Spleen (tissue), 11 donors: ENCODE results near the gene ATG16L1. TPM values are rescaled to one million over a fixed set of nuclear protein-coding genes. Genes with fewer than 3 reads are reported as not detected.
"Not testable (repeated sequence)": the region's sequence is repeated elsewhere in the genome, so short reads cannot be mapped to it uniquely, and the experiment has no call there.

Source experiments
- DNase-seq: peaks from one replicate; pipeline ENCODE4 v3.0.0-alpha.2; 2020
- H3K27ac ChIP-seq, 8 donors: fragments of 200-600 bp; sonication (generic) in 7 of 8; 1 replicate in 4 of 8; 2 replicates in 4 of 8; pipeline versions ENCODE4 v1.5.0 to v1.8.0; 2016 to 2021; ENCODE audit warnings: inconsistent platforms in 4 of 8, mild to moderate bottlenecking in 4 of 8, moderate library complexity in 1 of 8
- H3K27me3 ChIP-seq, 7 donors: fragments of 200-600 bp; sonication (generic) in 6 of 7; replicated peaks in 1 of 7; 1 replicate in 4 of 7; 2 replicates in 3 of 7; pipeline versions ENCODE4 v1.5.0 to v1.8.0; 2016 to 2021; ENCODE audit warnings: inconsistent platforms in 3 of 7, mild to moderate bottlenecking in 1 of 7
- H3K36me3 ChIP-seq, 6 donors: fragments of 200-600 bp; sonication (generic) in 5 of 6; 1 replicate in 4 of 6; 2 replicates in 2 of 6; pipeline versions ENCODE4 v1.5.0 to v1.8.0; 2016 to 2021; ENCODE audit warnings: inconsistent platforms in 2 of 6
- H3K4me1 ChIP-seq, 6 donors: fragments of 200-600 bp; sonication (generic) in 5 of 6; 1 replicate in 3 of 6; 2 replicates in 3 of 6; pipeline versions ENCODE4 v1.5.0 to v1.8.0; 2016 to 2021; ENCODE audit warnings: inconsistent platforms in 3 of 6
- H3K4me3 ChIP-seq, 8 donors: fragments of 200-600 bp; sonication (generic) in 7 of 8; 1 replicate in 4 of 8; 2 replicates in 4 of 8; pipeline versions ENCODE4 v1.5.0 to v1.8.0; 2016 to 2021; ENCODE audit warnings: inconsistent platforms in 4 of 8, mild to moderate bottlenecking in 4 of 8, moderate library complexity in 2 of 8
- H3K9me3 ChIP-seq, 8 donors: fragments of 200-600 bp; sonication (generic) in 7 of 8; 1 replicate in 4 of 8; 2 replicates in 4 of 8; pipeline versions ENCODE4 v1.5.0 to v1.8.0; 2016 to 2021; ENCODE audit warnings: inconsistent platforms in 4 of 8
- POLR2A ChIP-seq, 3 donors: fragments of 450-650 bp; IDR thresholded peaks; one replicate each; pipeline ENCODE4 v1.5.1; 2017; ENCODE audit warnings: antibody characterized with exemption in 3 of 3, mild to moderate bottlenecking in 1 of 3
- POLR2AphosphoS5 ChIP-seq, 3 donors: sonication (generic); formaldehyde crosslinking; IDR thresholded peaks; one replicate each; pipeline ENCODE4 v1.5.1; 2017; ENCODE audit warnings: antibody characterized with exemption in 3 of 3
- WGBS, 5 donors: extraction: QIAGEN DNeasy Blood & Tissue Kit in 3 of 5; methylation state at CpG; one replicate each; pipeline versions ENCODE4 v1.1.5 to v1.1.7; 2013 to 2018; 5-methylcytosine and 5-hydroxymethylcytosine counted together
- intact Hi-C: fragments of 100-400 bp; cut with DNase I; formaldehyde crosslinking; loops from one replicate; pipeline ENCODE4 v1.15.0; 2023; ENCODE audit warnings: low total_unique reads
- polyA plus RNA-seq, 3 donors: library from polyadenylated mRNA; stranded (reverse); fragments of 200-250 nt; gene quantifications; one replicate each; pipeline ENCODE4 v1.2.1, GENCODE V29; 2013
- total RNA-seq, 7 donors: library from RNA; depleted of rRNA in 3 of 7; stranded (reverse); fragments of >200 nt in 3 of 7; fragmentation: NEBNext Ultra II Directional in 4 of 7; extraction: Animal tissue kit (Norgen Biotek cat#: 25700) in 4 of 7; gene quantifications; one replicate each; pipeline versions ENCODE4 v1.1.0 to v1.2.1, GENCODE V29; 2016 to 2021
- TF ChIP-seq, protein P1 (sequence below), 11 experiments: fragments of 200-600 bp in 7 of 11; fragments of 450-650 bp in 4 of 11; sonication (generic) in 4 of 11; IDR thresholded peaks in 8 of 11; conservative IDR thresholded peaks in 3 of 11; 1 replicate in 7 of 11; 2 replicates in 4 of 11; pipeline versions ENCODE4 v1.4.0 to v1.8.0; 2016 to 2021; ENCODE audit warnings: antibody characterized with exemption in 11 of 11, inconsistent platforms in 4 of 11, mild to moderate bottlenecking in 1 of 11
- donor health status: healthy with polysubstance abuse.
- donor health status: DM: no; HTN: no; CAD: no; lungs with moderate emphysema.
- donor health status: DM: no; HTN: no; CAD: no.
- donor health status: Bipolar disorder and iron deficiency.
- donor health status: healthy.
- donor health status: DM: no; HTN: no; CAD: no.
- donor health status: DM: yes; HTN: yes; CAD: no.

ATG16L1 gene
- total and polyA plus RNA-seq, 10 donors, result 12.0 to 45.8 (median 32.3) TPM

DNA sequence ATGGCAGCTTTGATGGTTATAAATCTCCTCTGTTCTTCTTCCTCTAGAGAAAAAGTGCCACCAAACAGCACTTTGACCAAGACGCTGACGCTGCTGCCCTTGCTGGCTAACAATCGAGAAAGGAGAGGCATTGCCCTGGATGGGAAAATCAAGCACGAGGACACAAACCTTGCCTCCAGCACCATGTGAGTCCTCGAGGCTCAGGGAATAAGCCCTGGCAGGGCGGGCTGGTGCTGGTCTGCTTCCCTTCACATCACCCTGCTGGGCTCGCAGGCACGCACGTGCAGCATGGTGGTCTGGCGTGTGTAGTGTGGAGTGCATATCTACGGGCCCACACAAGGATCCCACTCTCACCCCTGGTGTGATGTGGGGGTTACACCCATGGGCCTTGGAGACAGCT is 83.4 kb downstream of the ATG16L1 start:
- WGBS, 5 donors, result 88 to 96% (median 93%) methylated on average over 5 to 11 of the region's 11 CpGs
- Histone ChIP-seq H3K4me3 (no peak overlapping the region), H3K27ac (no peak overlapping the region), H3K36me3 (no peaks in the 10 kb centered on the region), H3K9me3 (no peaks in the 10 kb centered on the region), H3K4me1 (peaks cover 17 to 83% (median 53%) of the 10 kb centered on the region in 6 donors), H3K27me3 (no peaks in the 10 kb centered on the region)
- intact Hi-C loops, result no loop called here
- TF ChIP-seq POLR2A (IDR thresholded peaks at IDR 0.05) (no peak), POLR2AphosphoS5 (IDR thresholded peaks at IDR 0.05) (no peak)
- TF ChIP-seq, protein P1, sequence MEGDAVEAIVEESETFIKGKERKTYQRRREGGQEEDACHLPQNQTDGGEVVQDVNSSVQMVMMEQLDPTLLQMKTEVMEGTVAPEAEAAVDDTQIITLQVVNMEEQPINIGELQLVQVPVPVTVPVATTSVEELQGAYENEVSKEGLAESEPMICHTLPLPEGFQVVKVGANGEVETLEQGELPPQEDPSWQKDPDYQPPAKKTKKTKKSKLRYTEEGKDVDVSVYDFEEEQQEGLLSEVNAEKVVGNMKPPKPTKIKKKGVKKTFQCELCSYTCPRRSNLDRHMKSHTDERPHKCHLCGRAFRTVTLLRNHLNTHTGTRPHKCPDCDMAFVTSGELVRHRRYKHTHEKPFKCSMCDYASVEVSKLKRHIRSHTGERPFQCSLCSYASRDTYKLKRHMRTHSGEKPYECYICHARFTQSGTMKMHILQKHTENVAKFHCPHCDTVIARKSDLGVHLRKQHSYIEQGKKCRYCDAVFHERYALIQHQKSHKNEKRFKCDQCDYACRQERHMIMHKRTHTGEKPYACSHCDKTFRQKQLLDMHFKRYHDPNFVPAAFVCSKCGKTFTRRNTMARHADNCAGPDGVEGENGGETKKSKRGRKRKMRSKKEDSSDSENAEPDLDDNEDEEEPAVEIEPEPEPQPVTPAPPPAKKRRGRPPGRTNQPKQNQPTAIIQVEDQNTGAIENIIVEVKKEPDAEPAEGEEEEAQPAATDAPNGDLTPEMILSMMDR (IDR thresholded peaks at IDR 0.05 in 8 of 11, conservative IDR thresholded peaks at IDR 0.05 in 3 of 11), result no peak
- DNase-seq, result peak; percentile 68

GRCh38 chr2:233336091-233336490 is 84.6 kb downstream of the ATG16L1 start:
- intact Hi-C loops, H3K9me3 ChIP-seq, H3K36me3 ChIP-seq, H3K27ac ChIP-seq, H3K4me3 ChIP-seq, H3K27me3 ChIP-seq: not testable (repeated sequence)
- H3K4me1 ChIP-seq, result peaks cover 17 to 82% (median 42%) of the 10 kb centered on the region in 6 donors
- DNase-seq, result peak; percentile 40
- 89 to 98% (median 96%) methylated on average over 13 of the region's 13 CpGs for WGBS, 5 donors

- TF ChIP-seq, protein P1 (IDR thresholded peaks at IDR 0.05 in 8 of 11, conservative IDR thresholded peaks at IDR 0.05 in 3 of 11), result no peak
- TF ChIP-seq POLR2AphosphoS5 (IDR thresholded peaks at IDR 0.05) (no peak), POLR2A (IDR thresholded peaks at IDR 0.05) (no peak)
- DNase-seq, result no peak
- Histone ChIP-seq H3K27ac (no peak overlapping the region), H3K27me3 (no peaks in the 10 kb centered on the region), H3K9me3 (no peaks in the 10 kb centered on the region), H3K36me3 (no peaks in the 10 kb centered on the region), H3K4me3 (no peak overlapping the region), H3K4me1 (peaks cover 17 to 78% (median 38%) of the 10 kb centered on the region in 6 donors)
- intact Hi-C loops, result no loop called here
- 94 to 100% (median 96%) methylated on average over 4 to 5 of the region's 5 CpGs for WGBS, 5 donors
These were observed 85.1 kb downstream of the ATG16L1 start for GRCh38 chr2:233336541-233336940.

DNA sequence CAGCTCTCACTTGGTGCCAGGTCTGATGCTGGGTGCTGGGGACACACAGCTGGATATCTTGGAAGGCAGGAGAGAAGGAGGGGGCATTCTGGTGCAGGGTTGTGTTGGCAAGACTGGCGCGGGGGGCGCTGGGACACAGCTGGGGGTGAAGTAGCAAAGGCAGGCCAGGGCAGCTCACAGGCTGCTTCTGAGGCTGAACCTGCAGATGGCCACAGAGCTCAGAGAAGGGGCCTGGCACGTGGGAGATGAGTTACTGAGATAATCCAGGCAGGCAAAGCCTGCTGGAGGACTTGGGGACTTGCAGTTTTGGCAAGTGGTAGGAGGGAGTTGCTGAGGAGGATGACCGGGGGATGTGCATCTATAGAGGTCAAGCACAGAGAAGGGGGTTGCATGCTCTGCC is 86.6 kb downstream of the ATG16L1 start:
- TF ChIP-seq POLR2AphosphoS5 (IDR thresholded peaks at IDR 0.05), result no peak
- TF ChIP-seq, protein P1 (IDR thresholded peaks at IDR 0.05 in 8 of 11, conservative IDR thresholded peaks at IDR 0.05 in 3 of 11), result no peak
- no peak for TF ChIP-seq POLR2A (IDR thresholded peaks at IDR 0.05)
- H3K4me1 ChIP-seq, result peaks cover 5 to 63% (median 24%) of the 10 kb centered on the region in 6 donors
- WGBS, 5 donors, result 76 to 85% (median 83%) methylated on average over 5 of the region's 5 CpGs
- no peaks in the 10 kb centered on the region for H3K9me3 ChIP-seq
- no peak overlapping the region for H3K4me3 ChIP-seq
- H3K27ac ChIP-seq, result no peak overlapping the region
- no peak for DNase-seq
- no peaks in the 10 kb centered on the region for H3K36me3 ChIP-seq
- H3K27me3 ChIP-seq, result no peaks in the 10 kb centered on the region
- intact Hi-C loops, result no loop called here
